ENCODE data around the gene ITPA.

DNA sequence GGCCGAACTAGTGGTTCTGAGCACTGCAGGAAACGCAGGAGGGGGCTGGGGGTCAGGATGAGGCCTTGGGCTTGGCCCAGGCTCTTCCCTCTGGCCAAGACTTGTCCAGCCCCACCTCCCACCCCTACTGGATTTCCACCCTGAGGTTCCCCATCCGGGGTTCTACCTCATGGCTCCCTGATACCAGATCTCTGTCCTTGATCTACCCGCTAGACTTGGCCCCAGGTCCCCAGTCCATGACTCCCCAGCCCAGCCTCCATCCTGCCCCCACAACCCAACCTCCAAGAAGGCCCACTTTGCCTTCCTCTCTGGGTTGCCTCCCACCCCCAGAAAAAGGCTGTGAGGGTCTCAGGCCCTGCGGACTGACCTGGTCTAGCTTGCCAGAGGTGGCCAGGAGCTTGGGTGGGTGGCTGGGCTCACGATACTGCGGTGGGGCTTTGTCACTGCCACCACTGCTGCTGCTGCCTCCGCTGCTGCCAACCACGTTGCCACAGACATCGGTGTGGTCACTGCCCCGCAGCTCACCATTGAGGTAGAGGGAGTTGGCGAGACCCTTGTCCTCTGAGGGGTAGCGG, 42.9 kb upstream of the ITPA start:
- no peak for TF ChIP-seq POLR2A (IDR thresholded peaks at IDR 0.05)
- TF ChIP-seq, protein P1, sequence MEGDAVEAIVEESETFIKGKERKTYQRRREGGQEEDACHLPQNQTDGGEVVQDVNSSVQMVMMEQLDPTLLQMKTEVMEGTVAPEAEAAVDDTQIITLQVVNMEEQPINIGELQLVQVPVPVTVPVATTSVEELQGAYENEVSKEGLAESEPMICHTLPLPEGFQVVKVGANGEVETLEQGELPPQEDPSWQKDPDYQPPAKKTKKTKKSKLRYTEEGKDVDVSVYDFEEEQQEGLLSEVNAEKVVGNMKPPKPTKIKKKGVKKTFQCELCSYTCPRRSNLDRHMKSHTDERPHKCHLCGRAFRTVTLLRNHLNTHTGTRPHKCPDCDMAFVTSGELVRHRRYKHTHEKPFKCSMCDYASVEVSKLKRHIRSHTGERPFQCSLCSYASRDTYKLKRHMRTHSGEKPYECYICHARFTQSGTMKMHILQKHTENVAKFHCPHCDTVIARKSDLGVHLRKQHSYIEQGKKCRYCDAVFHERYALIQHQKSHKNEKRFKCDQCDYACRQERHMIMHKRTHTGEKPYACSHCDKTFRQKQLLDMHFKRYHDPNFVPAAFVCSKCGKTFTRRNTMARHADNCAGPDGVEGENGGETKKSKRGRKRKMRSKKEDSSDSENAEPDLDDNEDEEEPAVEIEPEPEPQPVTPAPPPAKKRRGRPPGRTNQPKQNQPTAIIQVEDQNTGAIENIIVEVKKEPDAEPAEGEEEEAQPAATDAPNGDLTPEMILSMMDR (IDR thresholded peaks at IDR 0.05): no peak
